HCT116 (cell line): ENCODE results near the gene SLCO2A1. TPM values are rescaled to one million over a fixed set of nuclear protein-coding genes. Genes with fewer than 3 reads are reported as not detected.

Source experiments
- ATAC-seq: fragments of 200-7000 bp; cut with Tn5 transposase; 2 replicates; pipeline ENCODE4 v1.9.1; 2020; ENCODE audit warnings: mild to moderate bottlenecking, moderate library complexity
- BruUV-seq: library from RNA; stranded (reverse); fragments of 400-500 nt; replicated peaks from 2 replicates; lab custom pipeline; 2021; lab: Mats Ljungman, UMichigan
- CTCF ChIA-PET: fragments of 300-600 bp; sonication (Branson Sonifier 250); formaldehyde crosslinking; loops from one replicate; lab custom pipeline; 2021; ENCODE audit warnings: antibody characterized with exemption; lab: Charles Lee
- POLR2A ChIA-PET: fragments of 300-600, 350-600 bp; sonication (Branson Sonifier 250); formaldehyde crosslinking; loops from one replicate; lab custom pipeline; 2021; ENCODE audit warnings: antibody characterized with exemption; lab: Charles Lee
- RAD21 ChIA-PET, 2 experiments: fragments of 300-600 bp; sonication (Branson Sonifier 250); formaldehyde crosslinking; loops; one replicate each; lab custom pipeline; 2023; ENCODE audit warnings: low total read pairs in 2 of 2; ENCODE audit not compliant: uncharacterized antibody in 2 of 2, unreplicated experiment in 2 of 2, low non-redundant PET in 1 of 2; lab: Charles Lee
- DNase-seq: peaks from one replicate; pipeline ENCODE4 v3.0.0-alpha.2; 2010; ENCODE audit warnings: low read depth, low spot score
- H2AFZ ChIP-seq: fragments of 200-600 bp; shearing (Covaris generic), sonication (generic); 2 replicates; pipeline ENCODE4 v1.6.1; 2017; ENCODE audit warnings: low read depth, mixed run types, mixed read lengths, antibody characterized with exemption, low read length; ENCODE audit not compliant: poor library complexity, severe bottlenecking
- H3K27ac ChIP-seq: 2 replicates; pipeline ENCODE4 v1.5.1; 2012; ENCODE audit warnings: low read depth, low read length
- H3K27me3 ChIP-seq: fragments of 200-600 bp; sonication (generic); 2 replicates; pipeline ENCODE4 v1.6.1; 2016; ENCODE audit warnings: mixed run types, low read length, mixed read lengths; ENCODE audit not compliant: insufficient read depth
- H3K36me3 ChIP-seq, 2 experiments: fragments of 200-500 bp in 1 of 2; fragments of 200-600 bp in 1 of 2; sonication (Bioruptor generic) in 1 of 2; sonication (generic) in 1 of 2; 2 replicates each; pipeline versions ENCODE4 v1.5.1 to v1.6.1; 2014 to 2016; ENCODE audit warnings: low read length in 2 of 2, inconsistent platforms in 1 of 2, mixed read lengths in 1 of 2, mixed run types in 1 of 2; ENCODE audit not compliant: insufficient read depth in 2 of 2, control insufficient read depth in 1 of 2
- H3K4me1 ChIP-seq, 2 experiments: fragments of 200-600 bp in 1 of 2; sonication (generic) in 1 of 2; 2 replicates each; pipeline versions ENCODE4 v1.5.1 to v1.6.1; 2012 to 2017; ENCODE audit warnings: low read length in 2 of 2, inconsistent platforms in 1 of 2, mild to moderate bottlenecking in 1 of 2, mixed read lengths in 1 of 2, mixed run types in 1 of 2, moderate library complexity in 1 of 2; ENCODE audit not compliant: insufficient read depth in 2 of 2, control insufficient read depth in 1 of 2
- H3K4me2 ChIP-seq: fragments of 200-600 bp; sonication (generic); 2 replicates; pipeline ENCODE4 v1.6.1; 2017; ENCODE audit warnings: mixed run types, low read length, mixed read lengths
- H3K4me3 ChIP-seq, 2 experiments: fragments of 200-600 bp in 1 of 2; sonication (generic) in 1 of 2; replicated peaks in 1 of 2; 2 replicates each; pipeline ENCODE4 v1.5.1; 2011 to 2016; ENCODE audit warnings: low read length in 2 of 2, control low read depth in 1 of 2, low read depth in 1 of 2, mild to moderate bottlenecking in 1 of 2, mixed read lengths in 1 of 2, mixed run types in 1 of 2
- H3K79me2 ChIP-seq: fragments of 200-600 bp; sonication (generic); 2 replicates; pipeline ENCODE4 v1.6.1; 2017; ENCODE audit warnings: mild to moderate bottlenecking, mixed run types, low read length, moderate library complexity, mixed read lengths; ENCODE audit not compliant: insufficient read depth
- H3K9ac ChIP-seq: fragments of 200-600 bp; sonication (generic); 2 replicates; pipeline ENCODE4 v1.6.1; 2016; ENCODE audit warnings: low read length, mixed read lengths
- H3K9me2 ChIP-seq: fragments of 200-600 bp; sonication (generic), shearing (Covaris generic); 2 replicates; pipeline ENCODE4 v1.6.1; 2017; ENCODE audit warnings: mixed run types, mild to moderate bottlenecking, moderate library complexity; ENCODE audit not compliant: insufficient read depth
- H3K9me3 ChIP-seq, 2 experiments: fragments of 200-500 bp in 1 of 2; fragments of 200-600 bp in 1 of 2; sonication (Bioruptor generic) in 1 of 2; sonication (generic) in 1 of 2; 2 replicates each; pipeline ENCODE4 v1.6.1; 2014 to 2017; ENCODE audit warnings: low read length in 2 of 2, mixed read lengths in 2 of 2, inconsistent platforms in 1 of 2, low read depth in 1 of 2, mild to moderate bottlenecking in 1 of 2, mixed run types in 1 of 2, moderate library complexity in 1 of 2; ENCODE audit not compliant: control insufficient read depth in 1 of 2, insufficient read depth in 1 of 2
- H4K20me1 ChIP-seq: fragments of 200-600 bp; sonication (generic), shearing (Covaris generic); 2 replicates; pipeline ENCODE4 v1.6.1; 2017; ENCODE audit warnings: mixed run types, mild to moderate bottlenecking, moderate library complexity; ENCODE audit not compliant: insufficient read depth
- POLR2AphosphoS5 ChIP-seq: IDR thresholded peaks from 2 replicates; pipeline ENCODE4 v1.6.1; 2011; ENCODE audit warnings: mild to moderate bottlenecking, low read depth, low read length, moderate library complexity
- SIN3A ChIP-seq: IDR thresholded peaks from 2 replicates; pipeline ENCODE4 v1.6.1; 2012; ENCODE audit warnings: low read depth
- TCF7L2 ChIP-seq: IDR thresholded peaks from 2 replicates; pipeline ENCODE4 v1.7.0; 2011; ENCODE audit warnings: borderline replicate concordance, inconsistent platforms; ENCODE audit not compliant: insufficient read depth, insufficient read length; ENCODE audit errors: extremely low read depth
- ZFX ChIP-seq: fragments of 450-650 bp; IDR thresholded peaks from 2 replicates; pipeline ENCODE4 v1.6.1; 2017
- ZNF274 ChIP-seq: fragments of 200-500 bp; sonication (Bioruptor generic); IDR thresholded peaks from 2 replicates; pipeline ENCODE4 v1.6.1; 2014; ENCODE audit warnings: mild to moderate bottlenecking, low read depth, low read length, inconsistent platforms
- intact Hi-C: fragments of 100-400 bp; cut with micrococcal nuclease; formaldehyde crosslinking; loops from 2 replicates; pipeline ENCODE4 v1.10.0; 2022
- total RNA-seq: library from RNA; stranded (reverse); gene quantifications from one replicate; pipeline ENCODE4 v1.2.1, GENCODE V29; 2021; ENCODE audit not compliant: unreplicated experiment
- TF ChIP-seq, protein P1 (sequence below): IDR thresholded peaks from 2 replicates; pipeline ENCODE4 v1.6.1; 2012
- TF ChIP-seq, protein P2 (sequence below): IDR thresholded peaks from 2 replicates; pipeline ENCODE4 v1.6.1; 2011; ENCODE audit warnings: mild to moderate bottlenecking, low read length, moderate library complexity; ENCODE audit not compliant: insufficient replicate concordance; ENCODE audit errors: extremely low read depth

SLCO2A1 gene
- total RNA-seq, 1 experiment from 2014 or later: 0.52 TPM

DNA sequence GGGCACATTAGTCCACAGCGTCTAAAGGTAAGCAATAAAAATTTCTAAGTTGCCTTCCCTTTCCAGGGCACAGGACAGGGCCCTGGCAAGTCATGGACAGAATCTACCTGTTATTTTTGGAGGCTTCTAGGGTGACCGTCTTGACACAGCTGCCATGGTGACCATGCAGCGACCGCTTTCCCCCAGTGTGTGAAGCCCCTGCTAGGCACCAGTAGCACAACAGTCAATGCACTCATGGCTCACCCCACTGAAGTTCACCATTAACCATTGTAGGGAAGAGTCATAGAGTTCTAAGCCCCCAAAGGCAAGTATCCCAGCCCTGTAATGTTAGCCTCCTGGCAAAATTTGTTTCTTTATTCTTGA is 43.8 kb upstream of the SLCO2A1 start:
- H3K4me2 ChIP-seq: no peak overlapping the region
- DNase-seq (no peak), ATAC-seq (no peak)
- intact Hi-C loops: no loop called here
- no peaks in the 10 kb centered on the region for H3K9me2 ChIP-seq
- H2AFZ ChIP-seq: no peak overlapping the region
- H3K27me3 ChIP-seq: no peaks in the 10 kb centered on the region
- BruUV-seq: no TSS peak
- H4K20me1 ChIP-seq: no peaks in the 10 kb centered on the region
- H3K9ac ChIP-seq: no peak overlapping the region
- H3K4me3 ChIP-seq: no peak overlapping the region
- no peaks in the 10 kb centered on the region for H3K79me2 ChIP-seq
- ChIA-PET RAD21 (no interaction called here), CTCF (no interaction called here), POLR2A (no interaction called here)
- no peaks in the 10 kb centered on the region for H3K9me3 ChIP-seq
- H3K36me3 ChIP-seq: no peaks in the 10 kb centered on the region
- TF ChIP-seq ZFX: no peak
- no peak for TF ChIP-seq SIN3A
- TF ChIP-seq ZNF274: no peak
- TF ChIP-seq POLR2AphosphoS5: no peak
- TF ChIP-seq, protein P1, sequence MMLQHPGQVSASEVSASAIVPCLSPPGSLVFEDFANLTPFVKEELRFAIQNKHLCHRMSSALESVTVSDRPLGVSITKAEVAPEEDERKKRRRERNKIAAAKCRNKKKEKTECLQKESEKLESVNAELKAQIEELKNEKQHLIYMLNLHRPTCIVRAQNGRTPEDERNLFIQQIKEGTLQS: no peak
- no peak for TF ChIP-seq TCF7L2
- TF ChIP-seq, protein P2, sequence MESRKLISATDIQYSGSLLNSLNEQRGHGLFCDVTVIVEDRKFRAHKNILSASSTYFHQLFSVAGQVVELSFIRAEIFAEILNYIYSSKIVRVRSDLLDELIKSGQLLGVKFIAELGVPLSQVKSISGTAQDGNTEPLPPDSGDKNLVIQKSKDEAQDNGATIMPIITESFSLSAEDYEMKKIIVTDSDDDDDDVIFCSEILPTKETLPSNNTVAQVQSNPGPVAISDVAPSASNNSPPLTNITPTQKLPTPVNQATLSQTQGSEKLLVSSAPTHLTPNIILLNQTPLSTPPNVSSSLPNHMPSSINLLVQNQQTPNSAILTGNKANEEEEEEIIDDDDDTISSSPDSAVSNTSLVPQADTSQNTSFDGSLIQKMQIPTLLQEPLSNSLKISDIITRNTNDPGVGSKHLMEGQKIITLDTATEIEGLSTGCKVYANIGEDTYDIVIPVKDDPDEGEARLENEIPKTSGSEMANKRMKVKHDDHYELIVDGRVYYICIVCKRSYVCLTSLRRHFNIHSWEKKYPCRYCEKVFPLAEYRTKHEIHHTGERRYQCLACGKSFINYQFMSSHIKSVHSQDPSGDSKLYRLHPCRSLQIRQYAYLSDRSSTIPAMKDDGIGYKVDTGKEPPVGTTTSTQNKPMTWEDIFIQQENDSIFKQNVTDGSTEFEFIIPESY: no peak
- no peaks in the 10 kb centered on the region for H3K4me1 ChIP-seq
- H3K27ac ChIP-seq: no peak overlapping the region
